Measurements from ENCODE around the gene FAM229A.

GRCh38 chr1:32404946-32405345, 42.7 kb upstream of the FAM229A start:
- TF ChIP-seq CTCF (IDR thresholded peaks at IDR 0.05; ENCODE audit: low read depth, low read length, missing input control), result no peak
- no peak for TF ChIP-seq ZBTB33 (IDR thresholded peaks at IDR 0.05)
- no peak for TF ChIP-seq RAD21 (IDR thresholded peaks at IDR 0.05)
